HEK293T (cell line): ENCODE results near the gene SETBP1.

Experiments used
- CTCF ChIA-PET: fragments of 350-600 bp; formaldehyde crosslinking; extraction: SDS; loops from one replicate; lab custom pipeline; 2021; ENCODE audit warnings: antibody characterized with exemption, inconsistent platforms; lab: Yijun Ruan, JAX
- POLR2A ChIA-PET: fragments of 350-600 bp; formaldehyde crosslinking; extraction: SDS; loops from one replicate; lab custom pipeline; 2020; ENCODE audit warnings: antibody characterized with exemption, inconsistent platforms; lab: Yijun Ruan, JAX
- DNase-seq: peaks from one replicate; pipeline ENCODE4 v3.0.0; 2012; ENCODE audit warnings: mixed read lengths; ENCODE audit errors: extremely low spot score
- ARNT ChIP-seq: fragments of 450-650 bp; IDR thresholded peaks from 2 replicates; pipeline ENCODE4 v1.6.1; 2017; ENCODE audit warnings: mild to moderate bottlenecking
- BHLHE40 ChIP-seq: fragments of 450-650 bp; IDR thresholded peaks from 2 replicates; pipeline ENCODE4 v1.6.1; 2016; ENCODE audit warnings: mild to moderate bottlenecking, moderate library complexity, borderline replicate concordance
- CTBP1 ChIP-seq: fragments of 450-650 bp; IDR thresholded peaks from 2 replicates; pipeline ENCODE4 v1.6.1; 2016; ENCODE audit warnings: borderline replicate concordance
- ELF4 ChIP-seq: fragments of 450-650 bp; IDR thresholded peaks from 2 replicates; pipeline ENCODE4 v1.6.1; 2017; ENCODE audit warnings: antibody characterized with exemption
- FOXA1 ChIP-seq: fragments of 450-650 bp; IDR thresholded peaks from 2 replicates; pipeline ENCODE4 v1.6.1; 2016; ENCODE audit warnings: mild to moderate bottlenecking
- FOXK2 ChIP-seq: fragments of 450-650 bp; IDR thresholded peaks from 2 replicates; pipeline ENCODE4 v1.6.1; 2016; ENCODE audit warnings: mild to moderate bottlenecking
- FOXM1 ChIP-seq: fragments of 450-650 bp; IDR thresholded peaks from 2 replicates; pipeline ENCODE4 v1.6.1; 2017; ENCODE audit warnings: mild to moderate bottlenecking, borderline replicate concordance
- HDGF ChIP-seq: fragments of 450-650 bp; IDR thresholded peaks from 2 replicates; pipeline ENCODE4 v1.6.1; 2017; ENCODE audit warnings: antibody characterized with exemption, borderline replicate concordance
- L3MBTL2 ChIP-seq: fragments of 450-650 bp; conservative IDR thresholded peaks from 2 replicates; pipeline ENCODE4 v1.6.1; 2016; ENCODE audit warnings: mild to moderate bottlenecking
- LEF1 ChIP-seq: fragments of 450-650 bp; IDR thresholded peaks from 2 replicates; pipeline ENCODE4 v1.6.1; 2017; ENCODE audit warnings: mild to moderate bottlenecking, borderline replicate concordance
- NFRKB ChIP-seq: fragments of 450-650 bp; IDR thresholded peaks from 2 replicates; pipeline ENCODE4 v1.6.1; 2016; ENCODE audit warnings: mild to moderate bottlenecking, moderate library complexity
- PKNOX1 ChIP-seq: fragments of 450-650 bp; IDR thresholded peaks from 2 replicates; pipeline ENCODE4 v1.6.1; 2016
- SP1 ChIP-seq: fragments of 450-650 bp; IDR thresholded peaks from 2 replicates; pipeline ENCODE4 v1.6.1; 2017
- SUZ12 ChIP-seq: fragments of 450-650 bp; IDR thresholded peaks from 2 replicates; pipeline ENCODE4 v1.6.1; 2016; ENCODE audit warnings: mild to moderate bottlenecking
- TARDBP ChIP-seq: fragments of 450-650 bp; IDR thresholded peaks from 2 replicates; pipeline ENCODE4 v1.6.1; 2016
- ZNF384 ChIP-seq: fragments of 450-650 bp; IDR thresholded peaks from 2 replicates; pipeline ENCODE4 v1.6.1; 2016

Gene SETBP1

GRCh38 chr18:44778788-44779187, 98.1 kb downstream of the SETBP1 start:
- ChIA-PET CTCF (interaction anchor here (0.5 kb wide), 2 partner anchors 238 to 833 kb away, joined by 3 to 4 read pairs; no protein-coding TSS in a partner anchor), POLR2A (no interaction called here)
- no peak for DNase-seq

GRCh38 chr18:44779753-44780292, 99.1 kb downstream of the SETBP1 start:
- ChIA-PET POLR2A (interaction anchor here (0.7 to 0.8 kb wide), 2 partner anchors 96 to 101 kb away, joined by 3 read pairs; no protein-coding TSS in a partner anchor), CTCF (no interaction called here)
- no peak for DNase-seq
- TF ChIP-seq FOXM1 (no peak), PKNOX1 (no peak), L3MBTL2 (no peak), CTBP1 (no peak), TARDBP (no peak), BHLHE40 (no peak)

More at GRCh38 chr18:44778788-44779187, 98.1 kb downstream of the SETBP1 start:
- TF ChIP-seq HDGF (no peak), SUZ12 (no peak), ARNT (no peak), FOXM1 (no peak), TARDBP (no peak), SP1 (no peak), FOXK2 (no peak)

- TF ChIP-seq PKNOX1, result no peak
- TF ChIP-seq SP1, result no peak
- TF ChIP-seq FOXM1, result no peak
- TF ChIP-seq L3MBTL2, result no peak
- no peak for TF ChIP-seq FOXA1
- TF ChIP-seq SUZ12, result no peak
- TF ChIP-seq ARNT, result no peak
- no peak for TF ChIP-seq LEF1
- TF ChIP-seq ZNF384, result no peak
- no peak for TF ChIP-seq ELF4
- no peak for TF ChIP-seq NFRKB
- TF ChIP-seq CTBP1, result no peak
- POLR2A ChIA-PET, result no interaction called here
- no peak for DNase-seq
- CTCF ChIA-PET, result interaction anchor here (0.7 kb wide), 1 partner anchor 189 kb away, joined by 3 read pairs; no protein-coding TSS in a partner anchor
Observed at GRCh38 chr18:44781886-44782285, 101.2 kb downstream of the SETBP1 start.

- no peak for TF ChIP-seq LEF1
- no peak for TF ChIP-seq TARDBP
- no peak for TF ChIP-seq L3MBTL2
- no peak for TF ChIP-seq BHLHE40
- TF ChIP-seq ZNF384, result no peak
- ChIA-PET CTCF (interaction anchor here (0.7 kb wide), 1 partner anchor 190 kb away, joined by 3 read pairs; no protein-coding TSS in a partner anchor), POLR2A (no interaction called here)
- no peak for DNase-seq
Observed at GRCh38 chr18:44782617-44783016, 101.9 kb downstream of the SETBP1 start.

GRCh38 chr18:44783371-44783770, 102.7 kb downstream of the SETBP1 start:
- ChIA-PET CTCF (no interaction called here), POLR2A (no interaction called here)
- DNase-seq, result no peak
- TF ChIP-seq PKNOX1 (no peak), FOXM1 (no peak), HDGF (no peak), L3MBTL2 (no peak), FOXA1 (no peak), ARNT (no peak), TARDBP (no peak), SUZ12 (no peak), LEF1 (no peak), SP1 (no peak), BHLHE40 (no peak), ELF4 (no peak), CTBP1 (no peak), ZNF384 (no peak), NFRKB (no peak), FOXK2 (no peak)

GRCh38 chr18:44786257-44786656, 105.6 kb downstream of the SETBP1 start:
- ChIA-PET POLR2A (interaction anchor here (1.1 kb wide), 1 partner anchor 61 kb away, joined by 3 read pairs; no protein-coding TSS in a partner anchor), CTCF (no interaction called here)
- TF ChIP-seq NFRKB (no peak), FOXM1 (no peak), SUZ12 (no peak), PKNOX1 (no peak), BHLHE40 (no peak), ARNT (no peak)
- DNase-seq, result no peak
